HEK293 (cell line): ENCODE results near the gene RSRC1.
"Not testable (repeated sequence)": the region's sequence is repeated elsewhere in the genome, so short reads cannot be mapped to it uniquely, and the experiment has no call there.

Source experiments
- CTCF ChIA-PET: fragments of 350-600 bp; formaldehyde crosslinking; extraction: SDS; loops from one replicate; lab custom pipeline; 2021; ENCODE audit warnings: antibody characterized with exemption; lab: Yijun Ruan, JAX
- POLR2A ChIA-PET: fragments of 300-600 bp; formaldehyde crosslinking; extraction: SDS; loops from one replicate; lab custom pipeline; 2020; ENCODE audit warnings: antibody characterized with exemption, inconsistent platforms; lab: Yijun Ruan, JAX
- H3K27ac ChIP-seq: fragments of 200-500 bp; sonication (Bioruptor generic); 2 replicates; pipeline ENCODE4 v1.5.1; 2014; ENCODE audit warnings: low read depth, low read length, control low read depth, inconsistent platforms; ENCODE audit errors: extremely low read depth
- H3K36me3 ChIP-seq, 2 experiments: fragments of 200-500 bp in 1 of 2; sonication (Bioruptor generic) in 1 of 2; 1 replicate in 1 of 2; 2 replicates in 1 of 2; pipeline ENCODE4 v1.5.1; 2014 to 2017; ENCODE audit warnings: inconsistent platforms in 2 of 2, low read length in 2 of 2; ENCODE audit not compliant: control insufficient read depth in 2 of 2, insufficient read depth in 1 of 2
- H3K4me1 ChIP-seq: fragments of 200-500 bp; sonication (Bioruptor generic); 2 replicates; pipeline ENCODE4 v1.5.1; 2014; ENCODE audit warnings: mild to moderate bottlenecking, low read length, inconsistent platforms; ENCODE audit not compliant: control insufficient read depth, insufficient read depth
- H3K4me3 ChIP-seq: 2 replicates; pipeline ENCODE4 v1.5.1; 2011; ENCODE audit warnings: low read depth, mild to moderate bottlenecking, control low read depth, low read length, moderate library complexity
- H3K9me3 ChIP-seq: fragments of 200-500 bp; sonication (Bioruptor generic); 2 replicates; pipeline ENCODE4 v1.5.1; 2014; ENCODE audit warnings: low read depth, low read length, inconsistent platforms; ENCODE audit not compliant: control insufficient read depth, insufficient read depth
- HOXD13 ChIP-seq: sonication (generic); formaldehyde crosslinking; IDR thresholded peaks from 2 replicates; pipeline ENCODE4 v1.8.0; 2022; ENCODE audit warnings: missing genetic modification reagents, borderline replicate concordance
- ZNF140 ChIP-seq: fragments of 450-650 bp; formaldehyde crosslinking; IDR thresholded peaks from 2 replicates; pipeline ENCODE4 v1.5.1; 2016; ENCODE audit warnings: missing biosample characterization, missing genetic modification characterization
- ZNF146 ChIP-seq: fragments of 450-650 bp; formaldehyde crosslinking; IDR thresholded peaks from 2 replicates; pipeline ENCODE4 v1.5.1; 2016; ENCODE audit warnings: missing biosample characterization, missing genetic modification characterization
- ZNF174 ChIP-seq: fragments of 450-650 bp; formaldehyde crosslinking; IDR thresholded peaks from 2 replicates; pipeline ENCODE4 v1.5.0; 2017; ENCODE audit warnings: missing biosample characterization, mild to moderate bottlenecking, missing genetic modification characterization
- ZNF2 ChIP-seq: fragments of 450-650 bp; formaldehyde crosslinking; IDR thresholded peaks from 2 replicates; pipeline ENCODE4 v1.5.1; 2016; ENCODE audit warnings: missing biosample characterization, missing genetic modification characterization
- ZNF280D ChIP-seq: fragments of 450-650 bp; formaldehyde crosslinking; IDR thresholded peaks from 2 replicates; pipeline ENCODE4 v1.5.1; 2016; ENCODE audit warnings: missing biosample characterization, missing genetic modification characterization
- ZNF426 ChIP-seq: fragments of 450-650 bp; formaldehyde crosslinking; IDR thresholded peaks from 2 replicates; pipeline ENCODE4 v1.5.1; 2017; ENCODE audit warnings: missing biosample characterization, missing genetic modification characterization, mild to moderate bottlenecking, inconsistent platforms, moderate library complexity
- ZNF473 ChIP-seq: fragments of 450-650 bp; formaldehyde crosslinking; IDR thresholded peaks from 2 replicates; pipeline ENCODE4 v1.5.1; 2017; ENCODE audit warnings: missing biosample characterization, missing genetic modification characterization
- ZNF621 ChIP-seq: fragments of 450-650 bp; formaldehyde crosslinking; IDR thresholded peaks from 2 replicates; pipeline ENCODE4 v1.5.1; 2017; ENCODE audit warnings: missing biosample characterization, missing genetic modification characterization
- ZNF76 ChIP-seq: fragments of 450-650 bp; formaldehyde crosslinking; IDR thresholded peaks from 2 replicates; pipeline ENCODE4; 2016; ENCODE audit warnings: low read depth, missing biosample characterization, missing genetic modification characterization, borderline replicate concordance
- TF ChIP-seq, protein P1 (sequence below): fragments of 450-650 bp; formaldehyde crosslinking; IDR thresholded peaks from 2 replicates; pipeline ENCODE4 v1.5.1; 2017; ENCODE audit warnings: missing biosample characterization, missing genetic modification characterization

The RSRC1 gene

GRCh38 chr3:158111861-158112260 lies 2.0 kb downstream of the RSRC1 start (continued):
- TF ChIP-seq HOXD13 (CRISPR knock-in tag) = no peak
- no peak for TF ChIP-seq ZNF473 (tag by site-specific recombination)
- no peak for TF ChIP-seq ZNF174 (tag by site-specific recombination)
- TF ChIP-seq, protein P1, sequence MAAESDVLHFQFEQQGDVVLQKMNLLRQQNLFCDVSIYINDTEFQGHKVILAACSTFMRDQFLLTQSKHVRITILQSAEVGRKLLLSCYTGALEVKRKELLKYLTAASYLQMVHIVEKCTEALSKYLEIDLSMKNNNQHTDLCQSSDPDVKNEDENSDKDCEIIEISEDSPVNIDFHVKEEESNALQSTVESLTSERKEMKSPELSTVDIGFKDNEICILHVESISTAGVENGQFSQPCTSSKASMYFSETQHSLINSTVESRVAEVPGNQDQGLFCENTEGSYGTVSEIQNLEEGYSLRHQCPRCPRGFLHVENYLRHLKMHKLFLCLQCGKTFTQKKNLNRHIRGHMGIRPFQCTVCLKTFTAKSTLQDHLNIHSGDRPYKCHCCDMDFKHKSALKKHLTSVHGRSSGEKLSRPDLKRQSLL = no peak

DNA sequence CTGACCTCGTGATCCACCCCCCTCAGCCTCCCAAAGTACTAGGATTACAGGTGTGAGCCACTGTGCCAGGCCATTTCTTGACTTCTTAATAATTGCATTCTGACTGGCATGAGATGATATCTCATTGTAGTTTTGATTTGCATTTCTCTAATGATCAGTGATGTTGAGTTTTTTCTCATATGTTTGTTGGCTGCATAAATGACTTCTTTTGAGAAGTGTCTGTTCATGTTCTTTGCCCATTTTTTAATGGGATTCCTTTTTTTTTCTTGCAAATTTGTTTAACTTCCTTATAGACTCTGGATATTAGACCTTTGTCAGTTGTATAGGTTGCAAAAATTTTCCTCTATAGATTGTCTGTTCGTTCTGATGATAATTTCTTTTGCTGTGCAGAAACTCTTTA lies 3.7 kb downstream of the RSRC1 start:
- H3K9me3 ChIP-seq, H3K4me1 ChIP-seq, CTCF ChIA-PET, H3K36me3 ChIP-seq, H3K4me3 ChIP-seq, POLR2A ChIA-PET, H3K27ac ChIP-seq: not testable (repeated sequence)

GRCh38 chr3:158120330-158120729 lies 10.4 kb downstream of the RSRC1 start:
- Histone ChIP-seq H3K27ac (no peak overlapping the region), H3K4me3 (no peak overlapping the region), H3K36me3 (peaks cover 13 to 27% of the 10 kb centered on the region in 2 experiments), H3K4me1 (no peaks in the 10 kb centered on the region), H3K9me3 (no peaks in the 10 kb centered on the region)
- ChIA-PET CTCF (no interaction called here), POLR2A (interaction anchor here (2.0 kb wide), 1 partner anchor 10 kb away, joined by 8 read pairs; the partner anchor contains the start of gene RSRC1)
- TF ChIP-seq ZNF280D (tag by site-specific recombination) = no peak

DNA sequence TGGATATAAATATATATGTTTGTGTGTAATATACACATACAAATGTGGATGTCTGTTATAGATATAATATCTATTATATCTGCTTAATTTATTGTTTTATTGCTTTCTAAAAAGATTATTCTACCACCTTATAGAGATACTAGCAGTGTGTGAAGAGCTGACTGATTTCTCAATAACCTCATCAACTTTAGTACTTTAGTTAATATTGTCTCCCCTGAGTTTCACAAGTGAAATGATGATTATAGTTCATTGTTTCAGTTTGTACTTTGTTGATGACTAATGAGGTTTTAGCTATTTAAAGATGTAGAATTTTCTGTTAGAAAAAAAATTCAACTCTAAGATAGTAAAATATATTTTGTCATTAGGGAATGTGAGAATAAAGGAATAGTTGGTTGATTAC lies 11.4 kb downstream of the RSRC1 start:
- Histone ChIP-seq H3K4me3 (no peak overlapping the region), H3K27ac (no peak overlapping the region), H3K36me3 (peaks cover 17 to 35% of the 10 kb centered on the region in 2 experiments), H3K9me3 (no peaks in the 10 kb centered on the region)
- CTCF ChIA-PET = no interaction called here
- POLR2A ChIA-PET = no interaction called here
- TF ChIP-seq ZNF76 (tag by site-specific recombination) = no peak
- no peak for TF ChIP-seq ZNF140 (tag by site-specific recombination)
- no peak for TF ChIP-seq ZNF426 (tag by site-specific recombination)
- TF ChIP-seq ZNF621 (tag by site-specific recombination) = no peak
- no peak for TF ChIP-seq ZNF2 (tag by site-specific recombination)
- TF ChIP-seq, all 188 proteins: peak for 0
- H3K4me1 ChIP-seq = no peaks in the 10 kb centered on the region

- H3K36me3 ChIP-seq = peaks cover 18 to 37% of the 10 kb centered on the region in 2 experiments
- H3K4me1 ChIP-seq, H3K4me3 ChIP-seq, H3K9me3 ChIP-seq, POLR2A ChIA-PET, H3K27ac ChIP-seq: not testable (repeated sequence)
- TF ChIP-seq ZNF146 (tag by site-specific recombination) = peak; percentile 66; the same call in 1 of the 2 replicates
- CTCF ChIA-PET = interaction anchor here (0.6 kb wide), 1 partner anchor 505 kb away, joined by 3 read pairs; no protein-coding TSS in a partner anchor
Observed at GRCh38 chr3:158122721-158123120, 12.8 kb downstream of the RSRC1 start.
